GM12878 (cell line): ENCODE measurements around the gene SLC9A7. TPM values are rescaled to one million over a fixed set of nuclear protein-coding genes. Genes with fewer than 3 reads are reported as not detected.

ENCODE experiments used
- ATAC-seq: fragments of 200-7000 bp; cut with Tn5 transposase; 3 replicates; pipeline ENCODE4 v1.9.1; 2020; ENCODE audit warnings: mild to moderate bottlenecking, moderate library complexity
- BruUV-seq: library from RNA; stranded (reverse); fragments of 400-500 nt; replicated peaks from 2 replicates; lab custom pipeline; 2021; lab: Mats Ljungman, UMichigan
- CTCF ChIA-PET: fragments of 300-600 bp; sonication (Branson Sonifier 250); formaldehyde crosslinking; extraction: SDS; loops from one replicate; lab custom pipeline; 2021; ENCODE audit warnings: inconsistent platforms; lab: Yijun Ruan, JAX
- POLR2A ChIA-PET: fragments of 350-600 bp; formaldehyde crosslinking; extraction: SDS; loops from one replicate; lab custom pipeline; 2021; ENCODE audit warnings: inconsistent platforms; lab: Charles Lee
- RAD21 ChIA-PET: fragments of 300-600 bp; sonication (Branson Sonifier 250); formaldehyde crosslinking; loops from one replicate; lab custom pipeline; 2023; ENCODE audit warnings: antibody characterized with exemption; ENCODE audit not compliant: unreplicated experiment; lab: Charles Lee
- SMC1A ChIA-PET: fragments of 300-600 bp; sonication (Branson Sonifier 250); formaldehyde crosslinking; loops from one replicate; lab custom pipeline; 2023; ENCODE audit not compliant: unreplicated experiment, uncharacterized antibody; lab: Charles Lee
- DNase-seq: peaks from one replicate; pipeline ENCODE4 v3.0.0-alpha.2; 2011; ENCODE audit warnings: low read depth, low spot score
- FAIRE-seq: peaks from 3 replicates; lab custom pipeline; 2011; peaks lifted over from hg19 to GRCh38; lab: Jason Lieb, UNC
- H2AFZ ChIP-seq: 2 replicates; pipeline ENCODE4 v1.6.0; 2011; ENCODE audit warnings: low read depth, low read length, control low read depth; ENCODE audit not compliant: control insufficient read depth
- H3K27ac ChIP-seq: 2 replicates; pipeline ENCODE4 v1.5.1; 2011; ENCODE audit warnings: control low read depth; ENCODE audit not compliant: control insufficient read depth, insufficient read depth
- H3K27me3 ChIP-seq, 2 experiments: replicated peaks in 1 of 2; 2 replicates each; pipeline versions ENCODE4 v1.6.0 to v1.6.1; 2011; ENCODE audit warnings: low read length in 1 of 2; ENCODE audit not compliant: control insufficient read depth in 2 of 2, insufficient read depth in 2 of 2
- H3K36me3 ChIP-seq, 2 experiments: 2 replicates each; pipeline ENCODE4 v1.5.1; 2011; ENCODE audit warnings: low read length in 1 of 2; ENCODE audit not compliant: control insufficient read depth in 2 of 2, insufficient read depth in 2 of 2
- H3K4me1 ChIP-seq: 2 replicates; pipeline ENCODE4 v1.6.1; 2011; ENCODE audit warnings: mild to moderate bottlenecking, low read length, moderate library complexity, mixed read lengths; ENCODE audit not compliant: control insufficient read depth, insufficient read depth
- H3K4me2 ChIP-seq: 2 replicates; pipeline ENCODE4 v1.6.0; 2011; ENCODE audit warnings: control low read depth; ENCODE audit not compliant: control insufficient read depth, insufficient read depth
- H3K4me3 ChIP-seq: fragments of 200-600 bp; sonication (generic); 2 replicates; pipeline ENCODE4 v1.5.1; 2016
- H3K79me2 ChIP-seq: 2 replicates; pipeline ENCODE4 v1.6.0; 2011; ENCODE audit warnings: low read length; ENCODE audit not compliant: control insufficient read depth, insufficient read depth
- H3K9ac ChIP-seq: 2 replicates; pipeline ENCODE4 v1.8.0; 2011; ENCODE audit warnings: low read length, control low read depth, mixed read lengths; ENCODE audit not compliant: control insufficient read depth, insufficient read depth
- H3K9me3 ChIP-seq: replicated peaks from 3 replicates; pipeline ENCODE4 v1.5.1; 2011; ENCODE audit warnings: mild to moderate bottlenecking, low read length; ENCODE audit not compliant: control insufficient read depth, insufficient read depth
- H4K20me1 ChIP-seq: 2 replicates; pipeline ENCODE4 v1.6.0; 2011; ENCODE audit not compliant: control insufficient read depth, insufficient read depth
- ATF7 ChIP-seq: fragments of 450-650 bp; IDR thresholded peaks from 2 replicates; pipeline ENCODE4 v1.6.1; 2016; ENCODE audit warnings: low read depth, mild to moderate bottlenecking
- CBFB ChIP-seq: IDR thresholded peaks from 2 replicates; pipeline ENCODE4 v1.6.1; 2016; ENCODE audit warnings: antibody characterized with exemption, low read depth
- CREM ChIP-seq: IDR thresholded peaks from 2 replicates; pipeline ENCODE4 v1.6.1; 2014; ENCODE audit warnings: antibody characterized with exemption, low read depth
- DPF2 ChIP-seq: fragments of 450-650 bp; IDR thresholded peaks from 2 replicates; pipeline ENCODE4 v1.6.1; 2017; ENCODE audit warnings: mild to moderate bottlenecking
- EED ChIP-seq: sonication (generic); IDR thresholded peaks from 2 replicates; pipeline ENCODE4 v1.6.1; 2016; ENCODE audit warnings: antibody characterized with exemption, low read depth
- FOXM1 ChIP-seq: IDR thresholded peaks from 2 replicates; pipeline ENCODE4 v1.6.1; 2012; ENCODE audit warnings: low read depth, mild to moderate bottlenecking, inconsistent platforms, low read length, moderate library complexity
- IKZF2 ChIP-seq, 2 experiments: fragments of 450-650 bp; IDR thresholded peaks; 2 replicates each; pipeline ENCODE4 v1.6.1; 2017; ENCODE audit warnings: mild to moderate bottlenecking in 2 of 2, moderate library complexity in 2 of 2
- MLLT1 ChIP-seq: fragments of 450-650 bp; IDR thresholded peaks from 2 replicates; pipeline ENCODE4 v1.6.1; 2016; ENCODE audit warnings: mild to moderate bottlenecking
- POU2F2 ChIP-seq: IDR thresholded peaks from 3 replicates; pipeline ENCODE4 v1.6.1; 2011; ENCODE audit warnings: low read depth, mild to moderate bottlenecking, low read length, borderline replicate concordance
- PRDM15 ChIP-seq: fragments of 450-650 bp; formaldehyde crosslinking; IDR thresholded peaks from 2 replicates; pipeline ENCODE4 v1.4.0; 2020; ENCODE audit warnings: mild to moderate bottlenecking, moderate library complexity
- RELB ChIP-seq: fragments of 450-650 bp; IDR thresholded peaks from 2 replicates; pipeline ENCODE4 v1.6.1; 2017; ENCODE audit warnings: low read depth, mild to moderate bottlenecking, moderate library complexity
- RUNX3 ChIP-seq: IDR thresholded peaks from 2 replicates; pipeline ENCODE4 v1.6.1; 2012; ENCODE audit warnings: low read length, inconsistent platforms
- SIN3A ChIP-seq: IDR thresholded peaks from 2 replicates; pipeline ENCODE4 v1.6.1; 2012; ENCODE audit warnings: low read depth, low read length, improper control_type of control experiment
- SPI1 ChIP-seq: IDR thresholded peaks from 2 replicates; pipeline ENCODE4 v1.6.1; 2011; ENCODE audit warnings: low read depth, mild to moderate bottlenecking, low read length, moderate library complexity, borderline replicate concordance; ENCODE audit not compliant: insufficient read depth
- TCF3 ChIP-seq: IDR thresholded peaks from 2 replicates; pipeline ENCODE4 v1.6.1; 2012; ENCODE audit warnings: low read depth, mild to moderate bottlenecking, low read length, borderline replicate concordance; ENCODE audit not compliant: insufficient read depth
- WGBS: methylation state at CpG from one replicate; pipeline ENCODE4 v1.1.6; 2016; ENCODE audit warnings: low lambda C conversion rate; ENCODE audit not compliant: insufficient replicate concordance, insufficient coverage; ENCODE audit errors: missing lambda C conversion rate; 5-methylcytosine and 5-hydroxymethylcytosine counted together
- in situ Hi-C: fragments of 300-500 bp; cut with MboI; formaldehyde crosslinking; loops from 9 replicates; pipeline ENCODE4 v1.14.3; 2018; ENCODE audit warnings: mixed read lengths
- intact Hi-C: fragments of 100-400 bp; cut with micrococcal nuclease; formaldehyde crosslinking; loops from one replicate; pipeline ENCODE4 v1.14.2; 2022; ENCODE audit not compliant: unreplicated experiment
- polyA plus RNA-seq, 11 experiments: library from polyadenylated mRNA; depleted of rRNA in 4 of 11; unstranded in 6 of 11; stranded (reverse) in 5 of 11; fragments of >200 nt; fragmentation: Nextera tagmentation in 4 of 11; fragmentation: Illumina TruSeq in 1 of 11; extraction: Ambion mirVana in 4 of 11; extraction: Trizol in 1 of 11; gene quantifications; 1 replicate in 1 of 11; 2 replicates in 10 of 11; pipeline versions ENCODE4 v1.2.1 to v1.2.3, GENCODE V29; 2011 to 2016; ENCODE audit warnings: inconsistent platforms in 2 of 11, missing spikeins in 2 of 11, low read depth in 1 of 11
- total RNA-seq, 4 experiments: library from RNA; depleted of rRNA in 3 of 4; stranded (reverse); fragments of >200 nt in 3 of 4; fragmentation: Illumina TruSeq in 1 of 4; extraction: Trizol in 1 of 4; gene quantifications; 2 replicates each; pipeline versions ENCODE4 v1.2.1 to v1.2.3, GENCODE V29; 2013 to 2021

The SLC9A7 gene
- total and polyA plus RNA-seq, 10 of the 15 experiments (the other 5 are each of a cell fraction or from before 2014, with no cell fraction given) = 5.0 to 62.8 (median 30.5) TPM

GRCh38 chrX:46754586-46755061 is 4.3 kb downstream of the SLC9A7 start:
- H3K4me1 ChIP-seq = 0 out of 2 replicates have a peak, but pooled peaks cover 3% of the 10 kb centered on the region
- in situ Hi-C loops = no loop called here
- FAIRE-seq (no peak), DNase-seq (peak; percentile 75), ATAC-seq (peak; percentile 56)
- peaks cover 0 to 7% of the 10 kb centered on the region in 2 experiments; a peak in 3 of 4 replicates for H3K36me3 ChIP-seq
- peak overlapping the region; percentile 68; the same call in 1 of the 2 replicates for H3K4me3 ChIP-seq
- ChIA-PET SMC1A (interaction anchor here (0.7 to 2.7 kb wide), 8 partner anchors 32 to 101 kb away, joined by 3 to 11 read pairs (median 4); no protein-coding TSS in a partner anchor), POLR2A (interaction anchor here (2.5 kb wide), 1 partner anchor 62 kb away, joined by 10 read pairs; no protein-coding TSS in a partner anchor), CTCF (interaction anchor here (0.6 to 1.4 kb wide), 6 partner anchors 8 to 109 kb away, joined by 3 to 4 read pairs (median 3); no protein-coding TSS in a partner anchor), RAD21 (interaction anchor here (0.6 to 2.8 kb wide), 10 partner anchors 9 to 93 kb away, joined by 3 to 8 read pairs (median 3); no protein-coding TSS in a partner anchor)
- intact Hi-C loops = loop anchor here (5.0 kb wide), 3 partner anchors 42 to 338 kb away; no protein-coding TSS in a partner anchor
- H3K27ac ChIP-seq = peak overlapping the region; percentile 51
- H4K20me1 ChIP-seq = no peaks in the 10 kb centered on the region
- no peaks in the 10 kb centered on the region for H3K27me3 ChIP-seq
- H3K9me3 ChIP-seq = no peaks in the 10 kb centered on the region
- H3K9ac ChIP-seq = peak overlapping the region; percentile 5; the same call in 1 of the 2 replicates
- WGBS = 0% methylated on average over 3 of the region's 3 CpGs
- peak overlapping the region; percentile 12; the same call in 1 of the 2 replicates for H2AFZ ChIP-seq
- H3K4me2 ChIP-seq = peak overlapping the region; percentile 66
- TSS peak; percentile 33 for BruUV-seq
- peaks cover 87% of the 10 kb centered on the region for H3K79me2 ChIP-seq
- TF ChIP-seq RELB = 0 out of 2 replicates have a peak, but pooled peaks have one; percentile 34
- TF ChIP-seq EED = 0 out of 2 replicates have a peak, but pooled peaks have one; percentile 19
- TF ChIP-seq TCF3 = 0 out of 2 replicates have a peak, but pooled peaks have one; percentile 11
- 0 out of 2 replicates have a peak, but pooled peaks have one; percentile 16 for TF ChIP-seq MLLT1
- TF ChIP-seq CREM = 0 out of 2 replicates have a peak, but pooled peaks have one; percentile 8
- TF ChIP-seq SPI1 = peak; percentile 78
- 0 out of 3 replicates have a peak, but pooled peaks have one; percentile 20 for TF ChIP-seq POU2F2
- peak; percentile 57; the same call in 1 of the 2 replicates for TF ChIP-seq DPF2
- TF ChIP-seq ATF7 = 0 out of 2 replicates have a peak, but pooled peaks have one; percentile 27
- no peak for TF ChIP-seq PRDM15
- 0 out of 2 replicates have a peak, but pooled peaks have one; percentile 35 for TF ChIP-seq FOXM1
- peak; percentile 43 to 53; a peak in 2 of 4 replicates for TF ChIP-seq IKZF2 (IDR thresholded peaks at IDR 0.05)
- TF ChIP-seq CBFB = peak; percentile 13; the same call in 1 of the 2 replicates
- peak; percentile 51; the same call in 1 of the 2 replicates for TF ChIP-seq SIN3A
- TF ChIP-seq RUNX3 = peak; percentile 63
